HEK293 (cell line): Measurements from ENCODE around the gene ADK.

Experiments
- CTCF ChIA-PET: fragments of 350-600 bp; formaldehyde crosslinking; extraction: SDS; loops from one replicate; lab custom pipeline; 2021; ENCODE audit warnings: antibody characterized with exemption; lab: Yijun Ruan, JAX
- POLR2A ChIA-PET: fragments of 300-600 bp; formaldehyde crosslinking; extraction: SDS; loops from one replicate; lab custom pipeline; 2020; ENCODE audit warnings: antibody characterized with exemption, inconsistent platforms; lab: Yijun Ruan, JAX
- H3K27ac ChIP-seq: fragments of 200-500 bp; sonication (Bioruptor generic); 2 replicates; pipeline ENCODE4 v1.5.1; 2014; ENCODE audit warnings: low read depth, low read length, control low read depth, inconsistent platforms; ENCODE audit errors: extremely low read depth
- H3K36me3 ChIP-seq, 2 experiments: fragments of 200-500 bp in 1 of 2; sonication (Bioruptor generic) in 1 of 2; 1 replicate in 1 of 2; 2 replicates in 1 of 2; pipeline ENCODE4 v1.5.1; 2014 to 2017; ENCODE audit warnings: inconsistent platforms in 2 of 2, low read length in 2 of 2; ENCODE audit not compliant: control insufficient read depth in 2 of 2, insufficient read depth in 1 of 2
- H3K4me1 ChIP-seq: fragments of 200-500 bp; sonication (Bioruptor generic); 2 replicates; pipeline ENCODE4 v1.5.1; 2014; ENCODE audit warnings: mild to moderate bottlenecking, low read length, inconsistent platforms; ENCODE audit not compliant: control insufficient read depth, insufficient read depth
- H3K4me3 ChIP-seq: 2 replicates; pipeline ENCODE4 v1.5.1; 2011; ENCODE audit warnings: low read depth, mild to moderate bottlenecking, control low read depth, low read length, moderate library complexity
- H3K9me3 ChIP-seq: fragments of 200-500 bp; sonication (Bioruptor generic); 2 replicates; pipeline ENCODE4 v1.5.1; 2014; ENCODE audit warnings: low read depth, low read length, inconsistent platforms; ENCODE audit not compliant: control insufficient read depth, insufficient read depth
- BCL11B ChIP-seq: fragments of 450-650 bp; formaldehyde crosslinking; IDR thresholded peaks from 2 replicates; pipeline ENCODE4 v1.5.1; 2016; ENCODE audit warnings: low read depth, missing biosample characterization, missing genetic modification characterization
- KLF17 ChIP-seq: fragments of 450-650 bp; formaldehyde crosslinking; IDR thresholded peaks from 2 replicates; pipeline ENCODE4 v1.5.1; 2016; ENCODE audit warnings: missing biosample characterization, missing genetic modification characterization
- PRDM1 ChIP-seq: fragments of 450-650 bp; formaldehyde crosslinking; IDR thresholded peaks from 2 replicates; pipeline ENCODE4; 2016; ENCODE audit warnings: missing biosample characterization, missing genetic modification characterization
- REPIN1 ChIP-seq: fragments of 450-650 bp; formaldehyde crosslinking; IDR thresholded peaks from 2 replicates; pipeline ENCODE4 v1.5.1; 2017; ENCODE audit warnings: missing biosample characterization, missing genetic modification characterization, low read depth
- SCRT2 ChIP-seq: fragments of 450-650 bp; formaldehyde crosslinking; IDR thresholded peaks from 2 replicates; pipeline ENCODE4 v1.5.1; 2016; ENCODE audit warnings: missing biosample characterization, missing genetic modification characterization
- SP2 ChIP-seq: fragments of 450-650 bp; formaldehyde crosslinking; IDR thresholded peaks from 2 replicates; pipeline ENCODE4 v1.5.1; 2016; ENCODE audit warnings: missing biosample characterization, missing genetic modification characterization
- ZBTB20 ChIP-seq: fragments of 450-650 bp; formaldehyde crosslinking; IDR thresholded peaks from 2 replicates; pipeline ENCODE4 v1.5.1; 2016; ENCODE audit warnings: missing biosample characterization, missing genetic modification characterization
- ZBTB26 ChIP-seq: fragments of 450-650 bp; formaldehyde crosslinking; optimal IDR thresholded peaks from 2 replicates; pipeline ENCODE3; 2016; ENCODE audit warnings: missing biosample characterization, mild to moderate bottlenecking, missing genetic modification characterization
- ZBTB8A ChIP-seq: fragments of 450-650 bp; formaldehyde crosslinking; IDR thresholded peaks from 2 replicates; pipeline ENCODE4 v1.5.1; 2016; ENCODE audit warnings: missing biosample characterization, missing genetic modification characterization
- ZNF138 ChIP-seq: fragments of 450-650 bp; formaldehyde crosslinking; IDR thresholded peaks from 2 replicates; pipeline ENCODE4 v1.5.1; 2016; ENCODE audit warnings: missing biosample characterization, missing genetic modification characterization, borderline replicate concordance
- ZNF140 ChIP-seq: fragments of 450-650 bp; formaldehyde crosslinking; IDR thresholded peaks from 2 replicates; pipeline ENCODE4 v1.5.1; 2016; ENCODE audit warnings: missing biosample characterization, missing genetic modification characterization
- ZNF146 ChIP-seq: fragments of 450-650 bp; formaldehyde crosslinking; IDR thresholded peaks from 2 replicates; pipeline ENCODE4 v1.5.1; 2016; ENCODE audit warnings: missing biosample characterization, missing genetic modification characterization
- ZNF18 ChIP-seq: fragments of 450-650 bp; formaldehyde crosslinking; IDR thresholded peaks from 2 replicates; pipeline ENCODE4 v1.5.1; 2016; ENCODE audit warnings: missing biosample characterization, missing genetic modification characterization
- ZNF202 ChIP-seq: fragments of 450-650 bp; formaldehyde crosslinking; IDR thresholded peaks from 2 replicates; pipeline ENCODE4 v1.5.1; 2016; ENCODE audit warnings: missing biosample characterization, missing genetic modification characterization, borderline replicate concordance
- ZNF354C ChIP-seq: fragments of 450-650 bp; formaldehyde crosslinking; IDR thresholded peaks from 2 replicates; pipeline ENCODE4 v1.5.1; 2016; ENCODE audit warnings: missing biosample characterization, missing genetic modification characterization, low read depth, borderline replicate concordance
- ZNF473 ChIP-seq: fragments of 450-650 bp; formaldehyde crosslinking; IDR thresholded peaks from 2 replicates; pipeline ENCODE4 v1.5.1; 2017; ENCODE audit warnings: missing biosample characterization, missing genetic modification characterization
- ZNF48 ChIP-seq: fragments of 450-650 bp; formaldehyde crosslinking; IDR thresholded peaks from 2 replicates; pipeline ENCODE4 v1.5.1; 2016; ENCODE audit warnings: missing biosample characterization, missing genetic modification characterization
- ZNF558 ChIP-seq: fragments of 450-650 bp; formaldehyde crosslinking; IDR thresholded peaks from 2 replicates; pipeline ENCODE4 v1.5.1; 2016; ENCODE audit warnings: missing biosample characterization, missing genetic modification characterization
- ZNF560 ChIP-seq: fragments of 450-650 bp; formaldehyde crosslinking; IDR thresholded peaks from 2 replicates; pipeline ENCODE4 v1.5.1; 2017; ENCODE audit warnings: missing biosample characterization, missing genetic modification characterization, borderline replicate concordance
- ZNF626 ChIP-seq: fragments of 450-650 bp; sonication (Bioruptor Pico); formaldehyde crosslinking; IDR thresholded peaks from 2 replicates; pipeline ENCODE4 v1.5.1; 2018; ENCODE audit warnings: missing biosample characterization, missing genetic modification characterization, inconsistent platforms
- ZNF660 ChIP-seq: fragments of 450-650 bp; IDR thresholded peaks from 2 replicates; pipeline ENCODE4 v1.5.1; 2018; ENCODE audit warnings: missing biosample characterization, mild to moderate bottlenecking, missing genetic modification characterization
- ZNF776 ChIP-seq: fragments of 450-650 bp; formaldehyde crosslinking; IDR thresholded peaks from 2 replicates; pipeline ENCODE4 v1.5.0; 2017; ENCODE audit warnings: missing biosample characterization, missing genetic modification characterization, borderline replicate concordance
- ZNF837 ChIP-seq: fragments of 450-650 bp; formaldehyde crosslinking; IDR thresholded peaks from 2 replicates; pipeline ENCODE4 v1.5.1; 2016; ENCODE audit warnings: missing biosample characterization, missing genetic modification characterization
- TF ChIP-seq, protein P1 (sequence below): fragments of 450-650 bp; formaldehyde crosslinking; IDR thresholded peaks from 2 replicates; pipeline ENCODE4 v1.5.1; 2016; ENCODE audit warnings: missing biosample characterization, missing genetic modification characterization
- TF ChIP-seq, protein P2 (sequence below): fragments of 450-650 bp; formaldehyde crosslinking; IDR thresholded peaks from 2 replicates; pipeline ENCODE4 v1.5.1; 2017; ENCODE audit warnings: missing biosample characterization, mild to moderate bottlenecking, missing genetic modification characterization, moderate library complexity
- TF ChIP-seq, protein P3 (sequence below): fragments of 450-650 bp; formaldehyde crosslinking; IDR thresholded peaks from 2 replicates; pipeline ENCODE4 v1.5.1; 2016; ENCODE audit warnings: missing biosample characterization, missing genetic modification characterization, borderline replicate concordance

The ADK gene

DNA sequence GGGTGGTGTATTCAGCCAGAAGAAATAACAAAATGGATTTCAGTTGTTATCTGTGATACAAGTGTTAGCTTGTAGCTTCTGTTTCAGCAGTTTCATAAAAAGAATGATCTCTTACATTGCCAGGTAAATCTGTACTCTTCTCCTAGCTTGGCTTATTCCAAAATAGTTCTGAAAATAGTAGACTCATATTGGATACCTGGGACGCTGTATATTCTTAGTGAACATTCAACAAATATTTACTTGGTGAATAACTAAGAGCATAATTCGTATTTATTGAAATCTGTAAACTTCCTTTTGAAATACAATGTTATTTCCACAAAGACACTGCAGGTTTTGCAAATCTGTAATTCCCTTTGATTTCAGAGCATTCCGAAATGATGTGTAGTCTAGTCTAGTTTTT lies 249.2 kb downstream of the ADK start:
- no peak overlapping the region for H3K27ac ChIP-seq
- no peaks in the 10 kb centered on the region; a peak in 2 of 3 replicates for H3K36me3 ChIP-seq
- no peaks in the 10 kb centered on the region for H3K4me1 ChIP-seq
- TF ChIP-seq ZNF18 (tag by site-specific recombination): no peak
- no peak for TF ChIP-seq SP2 (tag by site-specific recombination)
- no peak for TF ChIP-seq ZNF146
- no peak for TF ChIP-seq REPIN1 (tag by site-specific recombination)
- TF ChIP-seq ZNF560 (tag by site-specific recombination): no peak
- no peak for TF ChIP-seq ZNF354C (tag by site-specific recombination)
- no peak for TF ChIP-seq BCL11B (tag by site-specific recombination)
- no peak for TF ChIP-seq ZNF140 (tag by site-specific recombination)
- no peak for TF ChIP-seq SCRT2 (tag by site-specific recombination)
- TF ChIP-seq, protein P1, sequence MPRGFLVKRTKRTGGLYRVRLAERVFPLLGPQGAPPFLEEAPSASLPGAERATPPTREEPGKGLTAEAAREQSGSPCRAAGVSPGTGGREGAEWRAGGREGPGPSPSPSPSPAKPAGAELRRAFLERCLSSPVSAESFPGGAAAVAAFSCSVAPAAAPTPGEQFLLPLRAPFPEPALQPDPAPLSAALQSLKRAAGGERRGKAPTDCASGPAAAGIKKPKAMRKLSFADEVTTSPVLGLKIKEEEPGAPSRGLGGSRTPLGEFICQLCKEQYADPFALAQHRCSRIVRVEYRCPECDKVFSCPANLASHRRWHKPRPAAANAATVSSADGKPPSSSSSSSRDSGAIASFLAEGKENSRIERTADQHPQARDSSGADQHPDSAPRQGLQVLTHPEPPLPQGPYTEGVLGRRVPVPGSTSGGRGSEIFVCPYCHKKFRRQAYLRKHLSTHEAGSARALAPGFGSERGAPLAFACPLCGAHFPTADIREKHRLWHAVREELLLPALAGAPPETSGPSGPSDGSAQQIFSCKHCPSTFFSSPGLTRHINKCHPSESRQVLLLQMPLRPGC (tag by site-specific recombination): no peak
- no peak for TF ChIP-seq KLF17 (tag by site-specific recombination)
- no peaks in the 10 kb centered on the region for H3K9me3 ChIP-seq
- CTCF ChIA-PET: interaction anchor here (0.7 kb wide), 1 partner anchor 109 kb away, joined by 3 read pairs; no protein-coding TSS in a partner anchor
- H3K4me3 ChIP-seq: no peak overlapping the region
- POLR2A ChIA-PET: no interaction called here

DNA sequence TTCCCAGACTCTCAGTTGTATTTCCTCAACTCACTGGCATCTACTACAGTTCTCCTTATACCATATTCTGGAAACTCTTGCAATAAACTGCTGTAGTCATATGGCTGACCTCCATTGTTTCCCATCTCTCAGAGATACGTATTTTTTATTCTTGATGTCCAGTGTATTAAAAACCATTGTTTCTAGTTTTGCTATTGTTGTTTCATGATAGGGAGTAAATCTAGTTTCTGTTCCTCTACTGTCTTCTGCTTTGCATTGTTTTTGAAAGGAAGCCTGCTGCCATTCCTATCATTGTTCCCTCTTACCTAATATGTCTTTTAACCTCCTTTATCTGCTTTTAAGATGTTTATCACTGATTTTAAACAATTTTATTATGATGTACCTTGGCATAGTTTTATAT lies 255.0 kb downstream of the ADK start:
- H3K4me3 ChIP-seq: no peak overlapping the region
- no peaks in the 10 kb centered on the region; a peak in 1 of 3 replicates for H3K36me3 ChIP-seq
- POLR2A ChIA-PET: no interaction called here
- H3K9me3 ChIP-seq: no peaks in the 10 kb centered on the region
- H3K4me1 ChIP-seq: no peaks in the 10 kb centered on the region
- CTCF ChIA-PET: no interaction called here
- H3K27ac ChIP-seq: no peak overlapping the region
- TF ChIP-seq, protein P2, sequence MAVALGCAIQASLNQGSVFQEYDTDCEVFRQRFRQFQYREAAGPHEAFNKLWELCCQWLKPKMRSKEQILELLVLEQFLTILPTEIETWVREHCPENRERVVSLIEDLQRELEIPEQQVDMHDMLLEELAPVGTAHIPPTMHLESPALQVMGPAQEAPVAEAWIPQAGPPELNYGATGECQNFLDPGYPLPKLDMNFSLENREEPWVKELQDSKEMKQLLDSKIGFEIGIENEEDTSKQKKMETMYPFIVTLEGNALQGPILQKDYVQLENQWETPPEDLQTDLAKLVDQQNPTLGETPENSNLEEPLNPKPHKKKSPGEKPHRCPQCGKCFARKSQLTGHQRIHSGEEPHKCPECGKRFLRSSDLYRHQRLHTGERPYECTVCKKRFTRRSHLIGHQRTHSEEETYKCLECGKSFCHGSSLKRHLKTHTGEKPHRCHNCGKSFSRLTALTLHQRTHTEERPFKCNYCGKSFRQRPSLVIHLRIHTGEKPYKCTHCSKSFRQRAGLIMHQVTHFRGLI: no peak
- TF ChIP-seq ZNF48 (tag by site-specific recombination) (no peak), ZNF626 (no peak), ZNF660 (tag by site-specific recombination) (no peak), ZNF138 (no peak), ZBTB26 (no peak), ZNF202 (tag by site-specific recombination) (no peak), ZNF837 (no peak), ZNF776 (tag by site-specific recombination) (no peak), ZNF558 (tag by site-specific recombination) (no peak), PRDM1 (tag by site-specific recombination) (no peak), ZNF473 (tag by site-specific recombination) (no peak), ZBTB20 (no peak), ZBTB8A (no peak)
- TF ChIP-seq, protein P3, sequence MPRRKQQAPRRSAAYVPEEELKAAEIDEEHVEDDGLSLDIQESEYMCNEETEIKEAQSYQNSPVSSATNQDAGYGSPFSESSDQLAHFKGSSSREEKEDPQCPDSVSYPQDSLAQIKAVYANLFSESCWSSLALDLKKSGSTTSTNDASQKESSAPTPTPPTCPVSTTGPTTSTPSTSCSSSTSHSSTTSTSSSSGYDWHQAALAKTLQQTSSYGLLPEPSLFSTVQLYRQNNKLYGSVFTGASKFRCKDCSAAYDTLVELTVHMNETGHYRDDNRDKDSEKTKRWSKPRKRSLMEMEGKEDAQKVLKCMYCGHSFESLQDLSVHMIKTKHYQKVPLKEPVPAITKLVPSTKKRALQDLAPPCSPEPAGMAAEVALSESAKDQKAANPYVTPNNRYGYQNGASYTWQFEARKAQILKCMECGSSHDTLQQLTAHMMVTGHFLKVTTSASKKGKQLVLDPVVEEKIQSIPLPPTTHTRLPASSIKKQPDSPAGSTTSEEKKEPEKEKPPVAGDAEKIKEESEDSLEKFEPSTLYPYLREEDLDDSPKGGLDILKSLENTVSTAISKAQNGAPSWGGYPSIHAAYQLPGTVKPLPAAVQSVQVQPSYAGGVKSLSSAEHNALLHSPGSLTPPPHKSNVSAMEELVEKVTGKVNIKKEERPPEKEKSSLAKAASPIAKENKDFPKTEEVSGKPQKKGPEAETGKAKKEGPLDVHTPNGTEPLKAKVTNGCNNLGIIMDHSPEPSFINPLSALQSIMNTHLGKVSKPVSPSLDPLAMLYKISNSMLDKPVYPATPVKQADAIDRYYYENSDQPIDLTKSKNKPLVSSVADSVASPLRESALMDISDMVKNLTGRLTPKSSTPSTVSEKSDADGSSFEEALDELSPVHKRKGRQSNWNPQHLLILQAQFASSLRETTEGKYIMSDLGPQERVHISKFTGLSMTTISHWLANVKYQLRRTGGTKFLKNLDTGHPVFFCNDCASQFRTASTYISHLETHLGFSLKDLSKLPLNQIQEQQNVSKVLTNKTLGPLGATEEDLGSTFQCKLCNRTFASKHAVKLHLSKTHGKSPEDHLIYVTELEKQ (tag by site-specific recombination): no peak
